Measurements from ENCODE around the gene PAPOLA. TPM values are rescaled to one million over a fixed set of nuclear protein-coding genes. Genes with fewer than 3 reads are reported as not detected.
A peak's percentile ranks its signal among the peaks of the same experiment; 100 is the strongest.

Gene PAPOLA
- total and polyA plus RNA-seq, 4 donors = 62.2 to 285 (median 96.2) TPM

DNA sequence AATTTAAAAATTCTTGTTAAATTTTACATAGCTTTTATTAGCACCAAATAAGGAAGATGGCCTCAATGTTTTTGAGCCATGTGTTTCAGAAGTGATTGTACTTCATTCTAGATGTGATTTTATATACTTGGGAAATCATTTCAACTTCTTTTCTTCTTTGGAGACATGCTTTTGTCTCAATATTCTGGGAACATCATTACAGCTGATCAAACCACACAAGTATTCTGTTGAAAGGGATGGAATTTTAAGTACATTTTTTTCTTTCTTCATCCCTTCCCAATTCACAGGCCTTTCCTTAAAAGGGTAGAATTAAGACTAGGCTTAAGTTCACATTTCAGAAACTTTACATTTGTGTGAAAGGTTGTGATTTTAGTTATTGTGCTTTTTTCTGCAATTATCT is 66.4 kb downstream of the PAPOLA start:
- no peaks in the 10 kb centered on the region for H3K9me3 ChIP-seq (ENCODE audit: control insufficient read depth in 4 of 4, insufficient read depth in 3 of 4, low read length in 3 of 4)
- DNase-seq (no peak), ATAC-seq (ENCODE audit: insufficient read depth, low FRiP score) (no peak)
- no peak overlapping the region for H3K27ac ChIP-seq (ENCODE audit: low read depth in 1 of 2, low read length in 1 of 2)
- TF ChIP-seq CTCF (IDR thresholded peaks at IDR 0.05; ENCODE audit: control extremely low read depth, extremely low read depth) = no peak
- H3K4me3 ChIP-seq = no peak overlapping the region
- no peaks in the 10 kb centered on the region for H3K27me3 ChIP-seq (ENCODE audit: control insufficient read depth in 3 of 3, insufficient read depth in 3 of 3, low read length in 2 of 3)
- peaks cover 0 to 3% (median 0%) of the 10 kb centered on the region in 5 donors for H3K4me1 ChIP-seq (ENCODE audit: control insufficient read depth in 5 of 5, insufficient read depth in 5 of 5, low read length in 5 of 5)
- no peak overlapping the region for H3K9ac ChIP-seq (ENCODE audit: insufficient read depth in 1 of 2, low read length in 2 of 2)
- peaks cover 0 to 10% (median 5%) of the 10 kb centered on the region in 4 donors for H3K36me3 ChIP-seq (ENCODE audit: control insufficient read depth in 4 of 4, insufficient read depth in 4 of 4, low read length in 4 of 4)

DNA sequence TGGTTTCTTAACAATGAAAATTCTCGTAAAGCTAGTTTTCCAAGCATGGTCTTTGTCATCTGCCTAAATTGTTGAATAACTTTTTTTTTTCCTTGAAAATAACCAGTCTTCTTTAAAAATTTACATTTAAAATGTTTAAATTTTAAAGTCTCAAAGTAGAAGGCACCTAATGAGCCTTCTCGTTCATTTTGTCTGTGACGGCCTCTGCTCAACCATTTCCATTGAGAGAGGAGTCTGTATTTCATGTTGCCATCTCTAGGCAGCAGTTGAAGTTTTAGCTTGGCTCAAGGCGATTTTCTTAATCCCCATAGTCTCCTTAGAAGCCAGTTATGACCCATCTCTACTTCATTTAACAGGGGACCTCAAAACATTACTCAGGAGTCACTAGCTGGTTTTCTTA is 69.1 kb downstream of the PAPOLA start:
- Histone ChIP-seq H3K4me3 (no peak overlapping the region), H3K27me3 (ENCODE audit: control insufficient read depth in 3 of 3, insufficient read depth in 3 of 3, low read length in 2 of 3) (no peaks in the 10 kb centered on the region), H3K36me3 (ENCODE audit: control insufficient read depth in 4 of 4, insufficient read depth in 4 of 4, low read length in 4 of 4) (peaks cover 0 to 4% (median 3%) of the 10 kb centered on the region in 4 donors), H3K27ac (ENCODE audit: low read depth in 1 of 2, low read length in 1 of 2) (no peak overlapping the region), H3K4me1 (ENCODE audit: control insufficient read depth in 5 of 5, insufficient read depth in 5 of 5, low read length in 5 of 5) (peaks cover 0 to 16% (median 11%) of the 10 kb centered on the region in 5 donors), H3K9me3 (ENCODE audit: control insufficient read depth in 4 of 4, insufficient read depth in 3 of 4, low read length in 3 of 4) (no peaks in the 10 kb centered on the region), H3K9ac (ENCODE audit: insufficient read depth in 1 of 2, low read length in 2 of 2) (no peak overlapping the region)
- 97 to 98% methylated on average over 4 of the region's 4 CpGs for WGBS, 2 donors
- ATAC-seq (ENCODE audit: insufficient read depth, low FRiP score) (no peak), DNase-seq (no peak)
- TF ChIP-seq CTCF (IDR thresholded peaks at IDR 0.05; ENCODE audit: control extremely low read depth, extremely low read depth) = no peak

DNA sequence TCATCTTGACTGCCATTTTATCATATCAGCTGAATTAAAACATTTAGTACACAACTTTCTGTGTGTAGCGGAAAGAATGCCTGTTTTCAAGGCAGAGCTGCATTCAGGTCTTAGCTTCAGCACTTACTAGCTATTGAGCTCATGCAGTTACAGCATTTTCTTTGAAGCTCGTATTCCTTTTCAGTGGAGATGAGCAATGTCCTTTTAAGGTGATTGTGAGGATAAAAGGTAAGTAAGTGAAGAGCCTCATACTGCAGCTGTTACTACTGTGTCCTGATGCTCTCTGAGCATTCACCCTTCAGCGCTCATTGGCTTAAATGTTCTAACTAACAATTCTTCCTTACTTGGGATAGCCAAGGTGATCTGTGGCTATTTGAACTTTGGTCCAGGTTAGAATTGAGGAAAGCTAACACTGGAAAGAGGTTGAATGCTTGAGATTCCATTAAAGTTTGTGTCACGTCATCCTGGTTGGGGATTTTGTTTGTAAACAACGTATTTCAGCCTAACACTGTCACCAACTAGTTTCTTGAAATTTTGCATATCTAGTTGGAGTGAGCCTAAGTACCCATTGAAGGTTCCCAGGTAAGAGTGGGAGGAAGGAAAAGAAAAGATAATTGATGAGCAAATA is 71.4 kb downstream of the PAPOLA start:
- no peak for TF ChIP-seq CTCF (IDR thresholded peaks at IDR 0.05; ENCODE audit: control extremely low read depth, extremely low read depth)
- H3K9ac ChIP-seq (ENCODE audit: insufficient read depth in 1 of 2, low read length in 2 of 2) = no peak overlapping the region
- no peak overlapping the region for H3K4me3 ChIP-seq
- no peaks in the 10 kb centered on the region for H3K27me3 ChIP-seq (ENCODE audit: control insufficient read depth in 3 of 3, insufficient read depth in 3 of 3, low read length in 2 of 3)
- 95% methylated on average over 5 of the region's 5 CpGs for WGBS, 2 donors
- no peaks in the 10 kb centered on the region for H3K9me3 ChIP-seq (ENCODE audit: control insufficient read depth in 4 of 4, insufficient read depth in 3 of 4, low read length in 3 of 4)
- DNase-seq = no peak
- no peak for ATAC-seq (ENCODE audit: insufficient read depth, low FRiP score)
- H3K36me3 ChIP-seq (ENCODE audit: control insufficient read depth in 4 of 4, insufficient read depth in 4 of 4, low read length in 4 of 4) = peaks cover 0 to 3% (median 0%) of the 10 kb centered on the region in 4 donors
- no peak overlapping the region for H3K27ac ChIP-seq (ENCODE audit: low read depth in 1 of 2, low read length in 1 of 2)
- peaks cover 0 to 16% (median 11%) of the 10 kb centered on the region in 5 donors for H3K4me1 ChIP-seq (ENCODE audit: control insufficient read depth in 5 of 5, insufficient read depth in 5 of 5, low read length in 5 of 5)

- 83 to 95% methylated on average over 2 of the region's 2 CpGs for WGBS, 2 donors
- peaks cover 0 to 16% (median 11%) of the 10 kb centered on the region in 5 donors for H3K4me1 ChIP-seq (ENCODE audit: control insufficient read depth in 5 of 5, insufficient read depth in 5 of 5, low read length in 5 of 5)
- TF ChIP-seq CTCF (IDR thresholded peaks at IDR 0.05; ENCODE audit: control extremely low read depth, extremely low read depth) = no peak
- DNase-seq (peak in 1 of 3 donors; percentile 12), ATAC-seq (ENCODE audit: insufficient read depth, low FRiP score) (no peak)
- no peak overlapping the region for H3K4me3 ChIP-seq
- H3K27me3 ChIP-seq (ENCODE audit: control insufficient read depth in 3 of 3, insufficient read depth in 3 of 3, low read length in 2 of 3) = no peaks in the 10 kb centered on the region
- peaks cover 0 to 3% (median 0%) of the 10 kb centered on the region in 4 donors for H3K36me3 ChIP-seq (ENCODE audit: control insufficient read depth in 4 of 4, insufficient read depth in 4 of 4, low read length in 4 of 4)
- no peak overlapping the region for H3K27ac ChIP-seq (ENCODE audit: low read depth in 1 of 2, low read length in 1 of 2)
- H3K9ac ChIP-seq (ENCODE audit: insufficient read depth in 1 of 2, low read length in 2 of 2) = no peak overlapping the region
- H3K9me3 ChIP-seq (ENCODE audit: control insufficient read depth in 4 of 4, insufficient read depth in 3 of 4, low read length in 3 of 4) = no peaks in the 10 kb centered on the region
Observed at GRCh38 chr14:96574171-96574632, 72.0 kb downstream of the PAPOLA start.
